Peyer's patch (tissue), 4 donors: Measurements from ENCODE around the gene RAD51D. TPM values are rescaled to one million over a fixed set of nuclear protein-coding genes. Genes with fewer than 3 reads are reported as not detected.
"Not testable (repeated sequence)": the region's sequence is repeated elsewhere in the genome, so short reads cannot be mapped to it uniquely, and the experiment has no call there.

Source experiments
- DNase-seq, 3 donors: peaks; one replicate each; pipeline ENCODE4 v3.0.0-alpha.2; 2017 to 2019
- H3K27ac ChIP-seq, 4 donors: fragments of 200-600 bp; sonication (generic); one replicate each; pipeline ENCODE4 v1.5.1; 2016 to 2019
- H3K27me3 ChIP-seq, 2 donors: fragments of 200-600 bp; sonication (generic); one replicate each; pipeline ENCODE4 v1.5.1; 2019
- H3K36me3 ChIP-seq, 3 donors: fragments of 200-600 bp; sonication (generic); one replicate each; pipeline ENCODE4 v1.5.1; 2016 to 2019
- H3K4me1 ChIP-seq, 4 donors: fragments of 200-600 bp; sonication (generic); one replicate each; pipeline ENCODE4 v1.5.1; 2016 to 2019
- H3K4me3 ChIP-seq, 4 donors: fragments of 200-600 bp; sonication (generic); 1 replicate in 3 of 4; 2 replicates in 1 of 4; pipeline ENCODE4 v1.5.1; 2016 to 2019; ENCODE audit warnings: mild to moderate bottlenecking in 1 of 4
- H3K9me3 ChIP-seq, 4 donors: fragments of 200-600 bp; sonication (generic); one replicate each; pipeline ENCODE4 v1.5.1; 2016 to 2019; ENCODE audit warnings: mild to moderate bottlenecking in 1 of 4
- POLR2A ChIP-seq, 2 donors: fragments of 450-650 bp; IDR thresholded peaks; one replicate each; pipeline ENCODE4 v1.5.1; 2017; ENCODE audit warnings: antibody characterized with exemption in 2 of 2, mild to moderate bottlenecking in 2 of 2, moderate library complexity in 2 of 2
- total RNA-seq, 4 donors: library from RNA; depleted of rRNA; stranded (reverse); fragments of >200 nt; gene quantifications; one replicate each; pipeline ENCODE4 v1.1.0, GENCODE V29; 2016
- TF ChIP-seq, protein P1 (sequence below), 6 experiments: fragments of 450-650 bp in 4 of 6; fragments of 200-600 bp in 2 of 6; sonication (generic) in 1 of 6; IDR thresholded peaks; one replicate each; pipeline ENCODE4 v1.5.1; 2017 to 2019; ENCODE audit warnings: antibody characterized with exemption in 6 of 6, mild to moderate bottlenecking in 3 of 6, moderate library complexity in 1 of 6

The RAD51D gene
- total RNA-seq, 4 donors from 2014 or later: 6.3 to 18.2 (median 14.7) TPM

DNA sequence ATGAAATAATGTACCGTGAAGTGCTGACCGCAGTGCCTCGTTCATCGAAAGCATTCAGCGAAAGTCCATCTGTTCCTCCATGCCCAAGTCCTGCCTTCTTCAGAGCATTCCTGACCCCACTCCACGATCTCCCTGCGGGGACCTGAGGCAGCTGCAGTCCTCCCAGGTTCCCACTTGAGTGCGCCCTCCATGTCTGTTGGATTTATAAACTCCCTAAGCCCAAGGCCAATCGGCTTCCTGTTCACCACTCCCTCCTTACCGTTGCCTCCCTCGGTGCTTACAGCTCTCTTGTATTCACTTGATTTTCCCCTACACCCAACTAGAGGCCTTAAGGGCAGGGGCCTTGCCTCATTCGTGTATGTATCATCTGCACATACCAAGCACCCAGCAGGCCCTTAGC lies 2.8 kb downstream of the RAD51D start:
- DNase-seq: no peak
- H3K27ac ChIP-seq: no peak overlapping the region

GRCh38 chr17:35110791-35111190 lies 8.9 kb downstream of the RAD51D start:
- not testable (repeated sequence) for H3K27me3 ChIP-seq, H3K4me1 ChIP-seq

More for the DNA sequence above, 2.8 kb downstream of the RAD51D start:
- TF ChIP-seq, protein P1, sequence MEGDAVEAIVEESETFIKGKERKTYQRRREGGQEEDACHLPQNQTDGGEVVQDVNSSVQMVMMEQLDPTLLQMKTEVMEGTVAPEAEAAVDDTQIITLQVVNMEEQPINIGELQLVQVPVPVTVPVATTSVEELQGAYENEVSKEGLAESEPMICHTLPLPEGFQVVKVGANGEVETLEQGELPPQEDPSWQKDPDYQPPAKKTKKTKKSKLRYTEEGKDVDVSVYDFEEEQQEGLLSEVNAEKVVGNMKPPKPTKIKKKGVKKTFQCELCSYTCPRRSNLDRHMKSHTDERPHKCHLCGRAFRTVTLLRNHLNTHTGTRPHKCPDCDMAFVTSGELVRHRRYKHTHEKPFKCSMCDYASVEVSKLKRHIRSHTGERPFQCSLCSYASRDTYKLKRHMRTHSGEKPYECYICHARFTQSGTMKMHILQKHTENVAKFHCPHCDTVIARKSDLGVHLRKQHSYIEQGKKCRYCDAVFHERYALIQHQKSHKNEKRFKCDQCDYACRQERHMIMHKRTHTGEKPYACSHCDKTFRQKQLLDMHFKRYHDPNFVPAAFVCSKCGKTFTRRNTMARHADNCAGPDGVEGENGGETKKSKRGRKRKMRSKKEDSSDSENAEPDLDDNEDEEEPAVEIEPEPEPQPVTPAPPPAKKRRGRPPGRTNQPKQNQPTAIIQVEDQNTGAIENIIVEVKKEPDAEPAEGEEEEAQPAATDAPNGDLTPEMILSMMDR (IDR thresholded peaks at IDR 0.05): no peak
- TF ChIP-seq POLR2A (IDR thresholded peaks at IDR 0.05): no peak
- H3K9me3 ChIP-seq: no peaks in the 10 kb centered on the region
- no peaks in the 10 kb centered on the region for H3K36me3 ChIP-seq
- no peaks in the 10 kb centered on the region for H3K27me3 ChIP-seq
- H3K4me3 ChIP-seq: no peak overlapping the region
- H3K4me1 ChIP-seq: peaks cover 4 to 15% (median 9%) of the 10 kb centered on the region in 4 donors

GRCh38 chr17:35104844-35105450 lies 14.7 kb downstream of the RAD51D start:
- no peaks in the 10 kb centered on the region for H3K9me3 ChIP-seq
- no peak for TF ChIP-seq POLR2A (IDR thresholded peaks at IDR 0.05)
- TF ChIP-seq, protein P1 (IDR thresholded peaks at IDR 0.05): no peak
- DNase-seq: no peak
- H3K36me3 ChIP-seq: peaks cover 0 to 48% (median 0%) of the 10 kb centered on the region in 3 donors
- no peaks in the 10 kb centered on the region for H3K4me1 ChIP-seq
- H3K27ac ChIP-seq: no peak overlapping the region
- no peak overlapping the region for H3K4me3 ChIP-seq
- H3K27me3 ChIP-seq: no peaks in the 10 kb centered on the region

More at GRCh38 chr17:35110791-35111190, 8.9 kb downstream of the RAD51D start:
- not testable (repeated sequence) for DNase-seq, H3K9me3 ChIP-seq, H3K27ac ChIP-seq, H3K4me3 ChIP-seq
- H3K36me3 ChIP-seq: peaks cover 0 to 12% (median 0%) of the 10 kb centered on the region in 3 donors

- Histone ChIP-seq H3K9me3 (no peaks in the 10 kb centered on the region), H3K27me3 (no peaks in the 10 kb centered on the region), H3K4me1 (no peaks in the 10 kb centered on the region), H3K27ac (no peak overlapping the region), H3K36me3 (peaks cover 0 to 58% (median 0%) of the 10 kb centered on the region in 3 donors), H3K4me3 (no peak overlapping the region)
- no peak for DNase-seq
- no peak for TF ChIP-seq POLR2A (IDR thresholded peaks at IDR 0.05)
- TF ChIP-seq, protein P1 (IDR thresholded peaks at IDR 0.05): no peak
Measured at GRCh38 chr17:35103271-35103670, 16.4 kb downstream of the RAD51D start.

DNA sequence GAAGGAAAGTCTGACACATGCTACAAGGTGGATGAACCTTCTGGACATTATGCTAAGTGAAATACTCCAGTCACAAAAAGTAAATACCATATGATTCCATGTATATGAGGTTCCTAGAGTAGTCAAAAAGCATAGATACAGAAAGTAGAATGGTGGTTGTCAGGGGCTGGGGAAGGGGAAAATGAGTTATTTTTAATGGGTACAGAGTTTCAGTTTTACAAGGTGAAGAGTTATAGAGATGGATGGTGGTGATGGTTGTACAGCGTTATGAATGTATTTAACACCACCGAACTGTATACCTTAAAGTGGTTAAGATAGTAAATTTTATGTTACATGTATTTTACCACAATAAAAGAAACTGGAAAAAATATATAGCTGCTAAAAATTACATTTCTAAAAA lies 17.9 kb downstream of the RAD51D start:
- H3K27me3 ChIP-seq: no peaks in the 10 kb centered on the region
- H3K27ac ChIP-seq: no peak overlapping the region
- peaks cover 0 to 54% (median 0%) of the 10 kb centered on the region in 3 donors for H3K36me3 ChIP-seq
- no peak for DNase-seq
- H3K9me3 ChIP-seq: no peaks in the 10 kb centered on the region
- no peak for TF ChIP-seq POLR2A (IDR thresholded peaks at IDR 0.05)
- TF ChIP-seq, protein P1 (IDR thresholded peaks at IDR 0.05): no peak
- no peak overlapping the region for H3K4me3 ChIP-seq
- no peaks in the 10 kb centered on the region for H3K4me1 ChIP-seq

DNA sequence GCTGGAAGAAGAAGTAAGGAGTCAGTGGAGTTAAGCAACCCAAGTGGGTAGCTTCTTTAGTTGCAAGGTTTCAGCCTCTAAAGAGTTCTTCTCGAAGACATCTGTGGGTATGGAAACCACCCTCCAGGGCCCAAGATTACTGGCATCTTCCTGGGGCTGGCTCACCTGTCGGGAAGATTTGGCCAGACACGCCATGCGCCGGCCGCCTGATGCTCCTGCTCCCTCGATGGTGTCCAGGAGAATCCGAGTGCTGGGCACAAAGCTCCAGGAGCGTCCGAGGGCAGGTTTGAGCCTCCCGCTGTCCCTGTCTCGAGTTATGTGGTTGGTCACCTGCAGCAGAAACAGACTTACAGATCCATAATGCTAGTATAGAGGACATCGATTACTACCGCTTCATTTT lies 18.6 kb downstream of the RAD51D start:
- peaks cover 0 to 48% (median 0%) of the 10 kb centered on the region in 3 donors for H3K36me3 ChIP-seq

More for the DNA sequence above, 18.6 kb downstream of the RAD51D start:
- H3K9me3 ChIP-seq: no peaks in the 10 kb centered on the region
- no peak for TF ChIP-seq POLR2A (IDR thresholded peaks at IDR 0.05)
- TF ChIP-seq, protein P1 (IDR thresholded peaks at IDR 0.05): no peak
- H3K4me3 ChIP-seq: no peak overlapping the region
- no peaks in the 10 kb centered on the region for H3K27me3 ChIP-seq
- no peak for DNase-seq
- no peaks in the 10 kb centered on the region for H3K4me1 ChIP-seq
- no peak overlapping the region for H3K27ac ChIP-seq
